Stimulated activated naive B cell treated with anti-CD40 and anti-IgM and Interleukin-4, amounts not matched to agents 10 μg/mL and 1 μg/mL and 100 μg/mL, for 72 hours (primary cell): Measurements from ENCODE around the gene GRAPL.
"Not testable (repeated sequence)": the region's sequence is repeated elsewhere in the genome, so short reads cannot be mapped to it uniquely, and the experiment has no call there.

ENCODE experiments used
- ATAC-seq, 2 donors: fragments of 150-1000 bp; cut with Tn5 transposase; replicated peaks; 2 replicates each; pipeline ENCODE4 v1.10.0; 2021; ENCODE audit warnings: moderate library complexity in 1 of 2
- DNase-seq: peaks from one replicate; pipeline ENCODE4 v3.0.0; 2021
- H3K27ac Mint-ChIP-seq: one replicate; pipeline ENCODE4 v1.8.0; 2022; ENCODE audit warnings: mild to moderate bottlenecking, mixed read lengths
- H3K27me3 Mint-ChIP-seq, 2 donors: one replicate each; pipeline ENCODE4 v1.8.0; 2022; ENCODE audit warnings: mixed read lengths in 2 of 2
- H3K36me3 Mint-ChIP-seq, 2 donors: one replicate each; pipeline ENCODE4 v1.8.0; 2022; ENCODE audit warnings: mixed read lengths in 2 of 2, mild to moderate bottlenecking in 1 of 2
- H3K4me1 Mint-ChIP-seq, 2 donors: one replicate each; pipeline ENCODE4 v1.8.0; 2022; ENCODE audit warnings: mixed read lengths in 2 of 2, mild to moderate bottlenecking in 1 of 2
- H3K4me3 Mint-ChIP-seq, 2 donors: one replicate each; pipeline ENCODE4 v1.8.0; 2022; ENCODE audit warnings: mild to moderate bottlenecking in 2 of 2, mixed read lengths in 2 of 2, moderate library complexity in 1 of 2
- H3K9me3 Mint-ChIP-seq, 2 donors: one replicate each; pipeline ENCODE4 v1.8.0; 2022; ENCODE audit warnings: mixed read lengths in 2 of 2, mild to moderate bottlenecking in 1 of 2

Gene GRAPL

GRCh38 chr17:19127148-19127980, at the start of gene GRAPL:
GRAPL (plus strand) TSS chr17:19127589; CDS start chr17:19127620, 31 bp downstream.
- H3K4me3 Mint-ChIP-seq, H3K36me3 Mint-ChIP-seq, H3K4me1 Mint-ChIP-seq, H3K27ac Mint-ChIP-seq, H3K9me3 Mint-ChIP-seq, H3K27me3 Mint-ChIP-seq, DNase-seq: not testable (repeated sequence)
- ATAC-seq: peak; percentile 56 to 58

DNA sequence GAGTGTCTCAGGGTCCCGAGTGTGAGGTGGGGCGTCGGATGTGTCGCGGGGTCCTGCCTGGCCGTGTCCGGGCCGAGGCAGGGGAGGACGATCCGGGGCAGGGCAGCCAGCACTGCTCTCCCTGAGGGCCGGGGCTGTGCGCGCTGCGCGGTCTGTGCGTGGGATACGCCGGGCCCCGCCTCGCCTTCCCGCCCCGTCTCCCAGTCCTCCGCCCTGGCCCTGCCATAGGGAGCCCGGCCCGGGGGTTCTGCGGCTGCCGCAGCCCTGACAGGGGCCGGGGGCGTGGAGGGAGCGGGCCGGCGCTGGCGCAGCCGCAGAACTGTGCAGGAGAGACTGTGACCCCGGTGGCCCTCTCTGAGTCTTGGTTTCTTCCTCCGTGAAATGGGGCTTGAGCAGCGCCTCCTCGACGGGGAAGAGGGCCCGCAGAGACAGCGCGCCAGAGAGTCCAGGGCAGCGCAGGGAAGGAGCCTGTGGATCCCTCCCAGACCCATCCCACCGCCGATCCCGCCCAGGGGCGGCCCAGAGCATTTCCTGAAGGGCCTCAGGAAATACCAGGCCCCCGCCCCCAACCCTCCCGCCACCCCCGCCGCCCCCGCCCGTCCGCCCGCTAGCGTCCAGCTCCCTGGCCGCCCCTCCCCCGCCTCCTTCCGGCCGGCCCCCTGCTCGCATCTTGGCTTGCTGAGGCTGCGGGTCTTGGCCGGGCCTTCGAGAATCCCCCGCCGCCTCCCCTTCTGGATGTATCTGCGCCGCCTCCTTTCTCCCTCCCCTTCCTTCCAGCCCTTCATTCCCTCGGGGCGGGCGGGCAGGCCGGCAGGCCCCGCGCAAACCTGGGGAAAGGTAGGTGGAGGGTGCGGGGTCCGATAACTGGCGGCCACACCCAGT, 38.3 kb upstream of the GRAPL start:
- not testable (repeated sequence) for DNase-seq, H3K27me3 Mint-ChIP-seq, H3K4me1 Mint-ChIP-seq, H3K4me3 Mint-ChIP-seq, H3K27ac Mint-ChIP-seq, H3K9me3 Mint-ChIP-seq, H3K36me3 Mint-ChIP-seq
- ATAC-seq: peak; percentile 28 to 35

DNA sequence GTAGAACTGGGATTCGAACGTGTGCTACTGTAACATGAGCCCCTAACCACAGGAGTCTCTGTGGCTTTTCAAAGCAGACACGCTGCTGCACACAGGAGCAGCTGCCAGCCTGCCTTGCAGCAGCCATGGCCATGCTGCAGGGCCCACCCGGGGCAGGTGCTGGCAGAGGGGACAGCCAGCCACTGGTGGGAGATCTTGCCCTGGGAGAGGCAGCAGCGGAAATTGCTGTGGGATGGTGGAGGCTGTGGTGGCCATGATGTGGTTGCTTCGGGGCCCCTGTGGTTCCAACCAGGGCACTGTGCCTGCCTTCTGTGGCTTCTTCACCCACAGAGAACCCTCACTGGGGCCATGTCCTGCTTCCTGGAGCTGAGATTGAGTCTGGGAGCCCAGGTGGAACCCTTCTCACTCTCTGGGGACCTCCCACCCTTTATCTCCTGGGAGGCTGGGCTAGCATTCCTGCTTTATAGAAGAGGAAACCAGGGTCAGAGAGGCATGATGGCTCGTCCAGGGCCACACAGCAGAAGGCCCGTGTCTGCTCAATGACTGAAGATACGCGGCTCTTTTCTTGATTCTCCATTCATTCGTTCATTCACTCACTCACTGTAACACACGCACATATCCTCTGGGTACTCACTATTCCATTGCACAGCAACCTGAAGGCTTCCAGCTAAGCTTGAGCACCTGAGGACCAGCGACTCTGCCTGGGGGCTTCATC, 37.2 kb upstream of the GRAPL start:
- not testable (repeated sequence) for H3K4me1 Mint-ChIP-seq, H3K27me3 Mint-ChIP-seq, H3K4me3 Mint-ChIP-seq, H3K36me3 Mint-ChIP-seq, H3K9me3 Mint-ChIP-seq, H3K27ac Mint-ChIP-seq, DNase-seq
- ATAC-seq: peak; percentile 74 to 80

DNA sequence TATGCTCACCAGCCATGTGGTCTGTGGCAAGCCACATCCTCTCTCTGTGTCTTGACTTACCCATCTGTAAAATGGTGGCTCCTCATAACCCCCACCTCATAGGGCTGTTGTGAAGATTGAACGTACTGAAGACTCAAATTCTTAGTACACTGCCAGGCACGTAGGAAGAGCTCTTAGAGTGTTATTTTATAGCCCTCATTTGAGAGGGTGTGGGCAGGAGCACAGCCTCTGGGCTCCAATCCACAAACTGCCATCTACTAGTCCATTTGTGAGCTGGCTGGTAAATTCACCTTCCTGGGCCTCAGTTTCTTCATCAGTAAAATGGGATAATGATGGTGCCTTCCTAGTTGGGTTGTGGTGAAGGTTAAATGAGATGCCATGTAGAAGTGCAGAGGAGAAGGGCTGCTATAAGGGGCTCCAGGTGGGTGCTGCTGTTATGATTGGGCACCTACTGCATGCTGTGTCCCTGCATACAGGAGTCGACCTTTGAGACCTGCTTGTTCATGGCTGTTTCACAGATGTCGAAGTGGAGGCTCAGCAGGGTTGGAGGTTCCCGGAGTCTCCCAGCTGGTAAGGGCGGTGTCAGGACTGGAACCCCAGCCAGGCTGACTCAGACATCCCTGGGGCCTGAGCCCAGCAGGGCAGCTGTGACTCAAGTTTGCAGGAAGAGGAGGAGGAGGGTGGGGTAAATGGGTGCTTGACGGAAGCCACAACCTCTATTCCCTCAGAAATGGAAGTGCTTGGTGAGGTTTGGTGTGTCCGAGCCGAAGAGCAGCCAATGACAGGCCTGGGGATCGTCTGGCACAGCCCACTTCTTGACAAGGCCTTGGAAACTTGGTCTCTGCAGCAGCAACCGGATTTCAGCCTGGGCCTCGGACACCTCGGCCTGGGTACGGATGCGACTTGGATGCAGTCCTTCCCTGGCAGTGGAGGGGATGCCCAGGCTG, 34.4 kb upstream of the GRAPL start:
- not testable (repeated sequence) for H3K36me3 Mint-ChIP-seq, DNase-seq, H3K27me3 Mint-ChIP-seq, ATAC-seq, H3K9me3 Mint-ChIP-seq, H3K27ac Mint-ChIP-seq, H3K4me1 Mint-ChIP-seq, H3K4me3 Mint-ChIP-seq

- H3K27ac Mint-ChIP-seq, ATAC-seq, H3K36me3 Mint-ChIP-seq, H3K27me3 Mint-ChIP-seq, DNase-seq, H3K4me1 Mint-ChIP-seq, H3K4me3 Mint-ChIP-seq, H3K9me3 Mint-ChIP-seq: not testable (repeated sequence)
Measured at GRCh38 chr17:19093684-19094438, 33.5 kb upstream of the GRAPL start.

DNA sequence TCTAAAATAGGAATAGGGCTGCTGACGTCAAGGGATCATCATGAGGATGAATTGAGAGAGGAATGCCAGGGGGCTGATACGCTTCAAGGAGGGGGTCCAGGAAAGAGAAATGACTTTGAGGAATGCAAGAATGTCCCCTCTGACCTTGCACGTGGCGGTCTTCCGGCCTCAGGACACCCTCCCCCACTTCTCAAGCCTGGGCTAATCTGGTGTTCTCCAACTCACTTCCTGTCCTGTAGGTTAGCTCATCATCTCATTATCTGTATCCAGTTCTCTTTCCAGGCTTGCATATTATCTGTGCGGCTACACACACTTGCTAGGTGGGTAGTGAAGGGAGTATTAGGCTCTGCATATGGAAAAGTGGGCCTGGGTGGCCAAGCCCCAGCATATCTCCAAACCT, 18.9 kb upstream of the GRAPL start:
- H3K27ac Mint-ChIP-seq, H3K4me3 Mint-ChIP-seq, H3K27me3 Mint-ChIP-seq, H3K4me1 Mint-ChIP-seq, DNase-seq, ATAC-seq, H3K9me3 Mint-ChIP-seq, H3K36me3 Mint-ChIP-seq: not testable (repeated sequence)

- H3K36me3 Mint-ChIP-seq, H3K27me3 Mint-ChIP-seq, H3K9me3 Mint-ChIP-seq, H3K4me3 Mint-ChIP-seq, DNase-seq, H3K27ac Mint-ChIP-seq, H3K4me1 Mint-ChIP-seq: not testable (repeated sequence)
- peak; percentile 27 to 63 for ATAC-seq
Measured at GRCh38 chr17:19110189-19111097, 16.9 kb upstream of the GRAPL start.

DNA sequence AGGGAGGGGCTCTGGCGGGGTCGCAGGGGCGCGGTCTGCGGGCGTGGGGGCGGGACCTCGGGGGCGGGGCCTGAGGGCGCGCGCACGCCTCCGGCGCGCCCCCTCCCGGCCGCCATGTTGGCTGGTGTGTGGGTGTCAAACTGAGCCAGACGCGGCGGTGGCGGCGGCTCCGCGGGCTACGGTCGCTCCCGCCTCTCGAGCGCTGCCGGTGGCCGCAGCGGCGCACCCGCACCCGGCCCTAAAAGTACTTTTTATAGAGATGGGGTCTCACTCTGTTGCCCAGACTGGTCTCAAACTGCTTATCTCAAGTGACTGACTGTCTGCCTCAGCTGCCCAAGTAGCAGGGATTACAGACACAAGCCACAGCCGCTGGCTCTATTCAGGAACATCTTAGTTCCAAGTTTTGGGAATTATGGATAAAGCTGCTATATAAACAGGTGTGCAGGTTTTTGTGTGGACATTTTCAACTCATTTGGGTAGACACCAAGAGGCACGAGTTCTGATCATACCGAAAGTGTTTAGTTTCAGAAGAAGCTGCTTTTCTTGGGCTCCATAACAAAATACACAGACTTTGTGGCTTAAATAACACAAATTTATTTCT, 16.2 kb upstream of the GRAPL start:
- peak; percentile 75 to 81 for ATAC-seq
- not testable (repeated sequence) for H3K36me3 Mint-ChIP-seq, H3K4me1 Mint-ChIP-seq, H3K27me3 Mint-ChIP-seq, H3K9me3 Mint-ChIP-seq
- peak; percentile 75 for DNase-seq
- Mint-ChIP-seq H3K27ac (peak overlapping the region; percentile 69), H3K4me3 (peak overlapping the region; percentile 75 to 82)

DNA sequence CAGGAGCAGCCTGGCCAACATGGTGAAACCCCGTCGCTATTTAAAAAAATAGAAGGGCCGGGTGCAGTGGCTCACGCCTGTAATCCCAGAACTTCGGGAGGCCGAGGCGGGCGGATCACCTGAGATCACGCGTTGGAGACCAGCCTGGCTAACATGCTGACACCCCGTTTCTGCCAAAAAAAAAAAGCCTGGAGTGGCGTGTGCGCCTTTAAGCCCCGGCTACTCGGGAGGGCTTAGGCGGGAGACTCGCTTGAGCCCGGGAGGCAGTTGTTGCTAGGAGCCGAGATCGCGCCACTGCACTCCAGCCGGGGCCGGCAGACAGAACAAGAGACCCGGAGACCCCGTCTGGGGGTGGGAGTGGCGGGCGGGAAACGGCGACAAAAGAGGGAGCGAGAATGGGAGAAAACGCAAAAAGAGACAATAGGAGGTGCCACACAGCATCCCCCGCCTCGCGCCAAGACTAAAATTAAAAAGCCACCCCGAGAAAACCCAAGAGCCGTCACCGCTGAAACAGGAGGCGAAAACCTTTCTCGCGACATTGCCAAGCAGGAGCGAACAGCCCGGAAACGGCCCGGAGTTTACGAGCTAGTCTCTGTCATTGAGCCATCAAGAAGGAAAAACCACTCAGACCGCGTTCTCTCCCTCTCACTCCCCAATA, 15.5 kb upstream of the GRAPL start:
- not testable (repeated sequence) for H3K36me3 Mint-ChIP-seq, H3K27me3 Mint-ChIP-seq, H3K9me3 Mint-ChIP-seq, H3K4me1 Mint-ChIP-seq
- peak overlapping the region; percentile 95 for H3K27ac Mint-ChIP-seq
- ATAC-seq: peak in 1 of 2 donors; percentile 69
- peak; percentile 98 for DNase-seq
- H3K4me3 Mint-ChIP-seq: peak overlapping the region in 1 of 2 donors; percentile 75

DNA sequence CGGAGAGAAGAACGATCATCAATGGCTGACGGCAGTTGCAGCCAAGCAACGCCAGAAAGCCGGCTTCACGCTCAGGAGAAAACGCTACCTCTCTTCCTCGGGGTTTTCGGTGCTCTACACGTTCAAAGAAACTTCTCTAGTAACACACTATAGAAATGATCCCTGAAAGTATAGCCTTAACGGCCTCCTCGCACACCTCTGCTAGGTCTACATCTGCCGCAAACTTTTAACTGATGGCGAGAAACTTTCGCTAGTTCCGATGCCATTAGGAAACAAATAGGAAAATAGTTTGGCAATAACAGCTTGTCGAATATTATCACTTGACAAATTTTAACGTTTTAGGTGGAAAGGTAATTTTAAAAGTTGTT, 14.9 kb upstream of the GRAPL start:
- H3K27ac Mint-ChIP-seq, DNase-seq, H3K9me3 Mint-ChIP-seq, ATAC-seq, H3K4me1 Mint-ChIP-seq, H3K4me3 Mint-ChIP-seq, H3K36me3 Mint-ChIP-seq, H3K27me3 Mint-ChIP-seq: not testable (repeated sequence)

- not testable (repeated sequence) for H3K4me3 Mint-ChIP-seq, H3K27ac Mint-ChIP-seq, H3K36me3 Mint-ChIP-seq, DNase-seq, H3K9me3 Mint-ChIP-seq, H3K27me3 Mint-ChIP-seq, H3K4me1 Mint-ChIP-seq
- ATAC-seq: peak; percentile 97 to 98
Measured at GRCh38 chr17:19118695-19119094, 8.7 kb upstream of the GRAPL start.

- H3K27ac Mint-ChIP-seq, H3K27me3 Mint-ChIP-seq, DNase-seq, H3K36me3 Mint-ChIP-seq, H3K9me3 Mint-ChIP-seq, H3K4me3 Mint-ChIP-seq, H3K4me1 Mint-ChIP-seq: not testable (repeated sequence)
- peak; percentile 16 to 33 for ATAC-seq
Measured at GRCh38 chr17:19125289-19125688, 2.1 kb upstream of the GRAPL start.
